ENCODE measurements around the gene SFXN5.

Gene SFXN5

DNA sequence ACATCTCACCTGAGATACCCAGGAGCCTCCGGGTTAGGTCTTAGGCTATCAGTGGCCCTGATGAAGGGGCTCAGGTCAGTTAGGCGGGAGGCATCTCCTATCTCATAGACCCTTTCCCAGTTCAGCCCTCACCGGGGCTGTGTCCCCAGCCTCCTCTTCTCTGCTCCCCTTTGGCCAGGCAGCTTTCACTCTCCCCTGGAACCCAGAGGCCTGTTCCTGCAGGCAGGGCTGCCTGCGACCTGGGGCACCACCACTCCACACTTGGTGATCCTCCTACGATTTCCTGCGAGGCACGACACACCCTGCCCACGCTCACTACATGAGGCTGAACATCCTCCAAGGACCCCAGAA is 51.2 kb downstream of the SFXN5 start:
- TF ChIP-seq CTCF (IDR thresholded peaks at IDR 0.05) = no peak

- TF ChIP-seq CTCF (IDR thresholded peaks at IDR 0.05) = no peak
Observed at GRCh38 chr2:73018188-73018825, 53.2 kb downstream of the SFXN5 start.

DNA sequence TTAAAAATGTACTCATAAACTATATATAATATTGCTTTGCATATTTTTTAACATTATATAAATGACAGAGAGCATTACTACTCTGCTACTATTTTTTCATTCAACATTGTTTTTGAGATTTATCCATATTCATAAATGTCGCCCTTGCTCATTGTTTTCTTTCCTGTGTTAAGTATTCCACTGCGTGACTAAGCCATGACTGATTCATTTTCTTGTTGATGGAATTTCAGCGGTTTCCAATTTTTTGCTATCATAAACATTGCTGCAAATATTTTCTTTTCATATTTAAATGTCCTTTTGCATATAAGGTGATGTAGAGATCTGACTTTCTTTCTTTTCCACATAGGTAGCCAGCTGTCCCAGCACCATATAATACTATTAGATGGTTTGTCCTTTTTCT is 57.6 kb downstream of the SFXN5 start:
- TF ChIP-seq CTCF (IDR thresholded peaks at IDR 0.05) = no peak

GRCh38 chr2:73009177-73009839 is 62.2 kb downstream of the SFXN5 start:
- no peak for TF ChIP-seq CTCF (IDR thresholded peaks at IDR 0.05)

- no peak for TF ChIP-seq CTCF (IDR thresholded peaks at IDR 0.05)
Observed at GRCh38 chr2:73008766-73009135, 62.8 kb downstream of the SFXN5 start.

DNA sequence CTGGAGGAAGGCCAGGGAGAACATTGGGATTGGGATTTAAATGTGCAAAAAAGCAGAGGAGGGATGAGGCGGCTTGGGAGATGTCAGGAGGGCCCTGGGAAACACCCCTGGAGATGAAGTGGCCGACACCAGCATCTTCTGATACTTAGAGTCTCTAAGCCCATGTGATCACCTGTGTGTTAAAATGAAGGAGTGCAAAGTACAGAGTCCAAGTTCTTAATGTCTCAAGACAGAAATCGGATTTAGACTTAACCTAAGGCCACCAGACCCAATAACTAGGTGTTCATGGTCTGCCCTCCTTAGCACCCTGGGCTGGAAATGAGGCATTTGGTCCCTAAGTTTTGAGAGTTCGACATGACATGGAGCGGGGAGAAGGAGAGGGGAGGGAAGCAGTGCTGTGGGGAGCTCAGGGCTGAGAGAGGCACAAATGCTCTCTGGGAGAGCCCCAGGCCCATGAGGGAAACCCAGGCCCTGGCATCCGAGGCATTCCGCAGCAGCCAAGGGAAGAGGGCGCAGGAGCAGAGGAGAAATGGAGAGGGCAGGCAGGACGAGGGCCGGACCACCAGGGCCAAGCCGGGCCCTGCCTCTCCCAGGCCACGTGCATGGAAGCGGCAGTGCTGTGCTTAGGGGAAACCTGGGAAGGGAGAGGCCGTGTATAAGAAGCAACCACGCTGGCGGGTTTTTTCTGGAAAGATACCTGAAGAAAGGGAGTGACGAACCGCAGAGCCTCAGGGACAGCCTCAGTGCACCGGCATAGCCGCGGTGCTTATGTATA is 63.3 kb downstream of the SFXN5 start:
- no peak for TF ChIP-seq CTCF (IDR thresholded peaks at IDR 0.05)

GRCh38 chr2:73006969-73007710 is 64.4 kb downstream of the SFXN5 start:
- TF ChIP-seq CTCF (IDR thresholded peaks at IDR 0.05) = no peak
